ENCODE data around the gene LEF1. TPM values are rescaled to one million over a fixed set of nuclear protein-coding genes. Genes with fewer than 3 reads are reported as not detected.

Gene LEF1
- polyA plus RNA-seq, 1 donor (not counting 4 experiments of a cell fraction or from before 2014, with no cell fraction given), result 1.5 TPM

- dilution Hi-C loops (cut with MboI; ENCODE audit: extremely low pct_ligation_motif_present, low sequenced_read_pairs), result no loop called here
- H4K20me1 ChIP-seq (ENCODE audit: control insufficient read depth, extremely low read depth, insufficient read depth, low read length), result no peaks in the 10 kb centered on the region
- H2AFZ ChIP-seq (ENCODE audit: control insufficient read depth, low read length), result no peak overlapping the region
- H3K36me3 ChIP-seq (ENCODE audit: control insufficient read depth in 2 of 2, extremely low read depth in 1 of 2, insufficient read depth in 2 of 2, low read length in 2 of 2), result no peaks in the 10 kb centered on the region
- no peaks in the 10 kb centered on the region for H3K9me1 ChIP-seq (ENCODE audit: control insufficient read depth, extremely low read depth, insufficient read depth, low read length)
- H3K9me3 ChIP-seq (ENCODE audit: control insufficient read depth, low read depth, low read length), result no peaks in the 10 kb centered on the region
- H3K4me3 ChIP-seq (ENCODE audit: control insufficient read depth in 2 of 3, extremely low read depth in 1 of 3, insufficient read depth in 2 of 3, low read depth in 1 of 3, low read length in 3 of 3), result no peak overlapping the region
- FAIRE-seq (no peak), DNase-seq (ENCODE audit: low read depth, low spot score) (no peak)
- no peak overlapping the region for H3K4me2 ChIP-seq (ENCODE audit: control insufficient read depth, extremely low read depth, insufficient read depth, low read depth, low read length)
- H3K79me2 ChIP-seq (ENCODE audit: control insufficient read depth, insufficient read depth, low read length), result no peaks in the 10 kb centered on the region
- no peak overlapping the region for H3K9ac ChIP-seq (ENCODE audit: control insufficient read depth, extremely low read depth, insufficient read depth, low read length)
- H3K27me3 ChIP-seq (ENCODE audit: control insufficient read depth, extremely low read depth, insufficient read depth, low read length), result no peaks in the 10 kb centered on the region
- no peak for TF ChIP-seq EZH2 (IDR thresholded peaks at IDR 0.05; ENCODE audit: low read length)
- TF ChIP-seq, protein P1, sequence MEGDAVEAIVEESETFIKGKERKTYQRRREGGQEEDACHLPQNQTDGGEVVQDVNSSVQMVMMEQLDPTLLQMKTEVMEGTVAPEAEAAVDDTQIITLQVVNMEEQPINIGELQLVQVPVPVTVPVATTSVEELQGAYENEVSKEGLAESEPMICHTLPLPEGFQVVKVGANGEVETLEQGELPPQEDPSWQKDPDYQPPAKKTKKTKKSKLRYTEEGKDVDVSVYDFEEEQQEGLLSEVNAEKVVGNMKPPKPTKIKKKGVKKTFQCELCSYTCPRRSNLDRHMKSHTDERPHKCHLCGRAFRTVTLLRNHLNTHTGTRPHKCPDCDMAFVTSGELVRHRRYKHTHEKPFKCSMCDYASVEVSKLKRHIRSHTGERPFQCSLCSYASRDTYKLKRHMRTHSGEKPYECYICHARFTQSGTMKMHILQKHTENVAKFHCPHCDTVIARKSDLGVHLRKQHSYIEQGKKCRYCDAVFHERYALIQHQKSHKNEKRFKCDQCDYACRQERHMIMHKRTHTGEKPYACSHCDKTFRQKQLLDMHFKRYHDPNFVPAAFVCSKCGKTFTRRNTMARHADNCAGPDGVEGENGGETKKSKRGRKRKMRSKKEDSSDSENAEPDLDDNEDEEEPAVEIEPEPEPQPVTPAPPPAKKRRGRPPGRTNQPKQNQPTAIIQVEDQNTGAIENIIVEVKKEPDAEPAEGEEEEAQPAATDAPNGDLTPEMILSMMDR (optimal IDR thresholded peaks at IDR 0.05 in 1 of 3, IDR thresholded peaks at IDR 0.05 in 1 of 3, conservative IDR thresholded peaks at IDR 0.05 in 1 of 3; ENCODE audit: extremely low read depth in 1 of 3, insufficient read depth in 2 of 3, low read length in 3 of 3), result peak in 1 of 3 experiments; percentile 28
- H3K27ac ChIP-seq (ENCODE audit: control insufficient read depth, insufficient read depth, low read length), result no peak overlapping the region
- H3K4me1 ChIP-seq (ENCODE audit: control insufficient read depth, extremely low read depth, insufficient read depth, low read length), result no peaks in the 10 kb centered on the region
These were observed 108.6 kb downstream of the LEF1 start for GRCh38 chr4:108060164-108060563.

DNA sequence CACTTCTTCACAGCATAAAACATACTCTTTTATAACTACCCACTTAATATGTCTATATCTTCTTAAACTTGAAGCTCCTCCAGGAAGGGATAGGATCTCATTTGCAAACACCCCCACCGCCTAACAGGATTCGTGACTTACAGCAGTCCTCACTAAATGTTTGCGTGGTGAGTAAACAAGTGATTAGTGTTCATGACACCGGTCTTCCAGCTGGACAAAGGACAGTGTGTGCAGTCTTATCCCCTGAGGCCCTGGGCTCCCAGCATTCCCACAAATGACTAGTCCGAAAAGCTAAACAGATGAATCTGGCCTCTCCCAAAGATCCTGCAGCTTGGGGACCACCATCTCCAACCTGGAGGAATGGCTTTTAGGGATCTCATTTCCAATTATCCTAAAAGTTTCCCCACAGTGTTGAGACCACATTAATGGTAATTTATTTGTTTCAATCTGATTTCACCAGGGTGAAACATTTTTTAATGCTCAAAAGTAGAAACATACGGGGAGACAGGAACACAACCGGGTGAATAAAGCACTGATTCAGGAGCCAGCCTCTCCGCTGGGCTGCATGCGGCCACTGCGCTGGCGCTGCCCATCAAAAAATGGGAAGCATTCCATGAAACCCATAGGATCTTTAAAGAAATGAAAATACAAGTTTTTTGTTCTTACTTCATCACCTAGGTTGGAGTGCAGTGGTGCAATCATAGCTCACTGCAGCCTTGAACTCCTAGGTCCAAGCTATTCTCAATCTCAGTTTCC is 109.9 kb downstream of the LEF1 start:
- peak; percentile 7 for DNase-seq (ENCODE audit: low read depth, low spot score)
- Histone ChIP-seq H3K36me3 (ENCODE audit: control insufficient read depth in 2 of 2, extremely low read depth in 1 of 2, insufficient read depth in 2 of 2, low read length in 2 of 2) (no peaks in the 10 kb centered on the region), H3K79me2 (ENCODE audit: control insufficient read depth, insufficient read depth, low read length) (no peaks in the 10 kb centered on the region), H3K4me3 (ENCODE audit: control insufficient read depth in 2 of 3, extremely low read depth in 1 of 3, insufficient read depth in 2 of 3, low read depth in 1 of 3, low read length in 3 of 3) (no peak overlapping the region), H3K9me1 (ENCODE audit: control insufficient read depth, extremely low read depth, insufficient read depth, low read length) (no peaks in the 10 kb centered on the region), H3K4me2 (ENCODE audit: control insufficient read depth, extremely low read depth, insufficient read depth, low read depth, low read length) (no peak overlapping the region), H2AFZ (ENCODE audit: control insufficient read depth, low read length) (no peak overlapping the region), H3K27ac (ENCODE audit: control insufficient read depth, insufficient read depth, low read length) (no peak overlapping the region), H3K9ac (ENCODE audit: control insufficient read depth, extremely low read depth, insufficient read depth, low read length) (no peak overlapping the region), H4K20me1 (ENCODE audit: control insufficient read depth, extremely low read depth, insufficient read depth, low read length) (no peaks in the 10 kb centered on the region), H3K9me3 (ENCODE audit: control insufficient read depth, low read depth, low read length) (no peaks in the 10 kb centered on the region), H3K27me3 (ENCODE audit: control insufficient read depth, extremely low read depth, insufficient read depth, low read length) (no peaks in the 10 kb centered on the region), H3K4me1 (ENCODE audit: control insufficient read depth, extremely low read depth, insufficient read depth, low read length) (no peaks in the 10 kb centered on the region)
- FAIRE-seq, result no peak
- dilution Hi-C loops (cut with MboI; ENCODE audit: extremely low pct_ligation_motif_present, low sequenced_read_pairs), result no loop called here
- no peak for TF ChIP-seq EZH2 (IDR thresholded peaks at IDR 0.05; ENCODE audit: low read length)
- TF ChIP-seq, protein P1 (optimal IDR thresholded peaks at IDR 0.05 in 1 of 3, IDR thresholded peaks at IDR 0.05 in 1 of 3, conservative IDR thresholded peaks at IDR 0.05 in 1 of 3; ENCODE audit: extremely low read depth in 1 of 3, insufficient read depth in 2 of 3, low read length in 3 of 3), result no peak
